Adrenal gland (tissue), 12 donors: ENCODE data around the gene ADGRL1. TPM values are rescaled to one million over a fixed set of nuclear protein-coding genes. Genes with fewer than 3 reads are reported as not detected.

Experiments used
- DNase-seq, 7 donors: peaks; one replicate each; pipeline ENCODE4 v3.0.0-alpha.2; 2019 to 2020
- H3K27ac ChIP-seq, 5 donors: fragments of 200-600 bp; sonication (generic) in 4 of 5; 1 replicate in 3 of 5; 2 replicates in 2 of 5; pipeline versions ENCODE4 v1.5.1 to v1.8.0; 2016 to 2020; ENCODE audit warnings: mild to moderate bottlenecking in 1 of 5
- H3K27me3 ChIP-seq: fragments of 200-600 bp; 2 replicates; pipeline ENCODE4 v1.8.0; 2021
- H3K36me3 ChIP-seq, 2 donors: fragments of 200-600 bp; replicated peaks in 1 of 2; 1 replicate in 1 of 2; 2 replicates in 1 of 2; pipeline versions ENCODE4 v1.5.1 to v1.8.0; 2018 to 2022
- H3K4me1 ChIP-seq, 2 donors: fragments of 200-600 bp; replicated peaks in 1 of 2; 1 replicate in 1 of 2; 2 replicates in 1 of 2; pipeline versions ENCODE4 v1.5.1 to v1.8.0; 2018 to 2021
- H3K4me3 ChIP-seq, 4 donors: fragments of 200-600 bp; sonication (generic) in 3 of 4; one replicate each; pipeline ENCODE4 v1.5.1; 2016 to 2018
- H3K9me3 ChIP-seq, 3 donors: fragments of 200-600 bp; sonication (generic) in 1 of 3; replicated peaks in 1 of 3; 1 replicate in 2 of 3; 2 replicates in 1 of 3; pipeline versions ENCODE4 v1.5.1 to v1.8.0; 2016 to 2021
- CTCF ChIP-seq, 6 experiments: fragments of 450-650 bp in 4 of 6; fragments of 200-600 bp in 2 of 6; sonication (generic) in 1 of 6; IDR thresholded peaks; 1 replicate in 5 of 6; 2 replicates in 1 of 6; pipeline versions ENCODE4 v1.5.1 to v1.8.0; 2016 to 2021; ENCODE audit warnings: antibody characterized with exemption in 6 of 6, mild to moderate bottlenecking in 2 of 6, moderate library complexity in 1 of 6
- POLR2A ChIP-seq, 2 donors: fragments of 450-650 bp; IDR thresholded peaks; one replicate each; pipeline ENCODE4 v1.6.1; 2017; ENCODE audit warnings: antibody characterized with exemption in 2 of 2, mild to moderate bottlenecking in 2 of 2, moderate library complexity in 1 of 2
- WGBS, 4 donors: extraction: QIAGEN DNeasy Blood & Tissue Kit in 2 of 4; methylation state at CpG; one replicate each; pipeline versions ENCODE4 v1.1.5 to v1.1.7; 2013 to 2017; 5-methylcytosine and 5-hydroxymethylcytosine counted together
- intact Hi-C, 2 donors: fragments of 100-400 bp; cut with DNase I; formaldehyde crosslinking; loops; one replicate each; pipeline versions ENCODE4 v1.14.1 to v1.15.0; 2022 to 2023
- polyA plus RNA-seq, 3 donors: library from polyadenylated mRNA; stranded (reverse); fragments of 200-250 nt in 2 of 3; fragments of 350-450 nt in 1 of 3; fragmentation: Illumina TruSeq in 1 of 3; extraction: RNeasy Lipid Tissue Mini Kit (QIAGEN cat#74804) in 1 of 3; gene quantifications; one replicate each; pipeline ENCODE4 v1.2.3, GENCODE V29; 2013 to 2014
- total RNA-seq, 9 donors: library from RNA; depleted of rRNA in 4 of 9; stranded (reverse); fragments of >200 nt in 4 of 9; fragments of 120-200 nt in 1 of 9; fragmentation: NEBNext Ultra II Directional in 1 of 9; extraction: Animal tissue kit (Norgen Biotek cat#: 25700) in 1 of 9; gene quantifications; one replicate each; pipeline versions ENCODE4 v1.1.0 to v1.2.4, GENCODE V29; 2013 to 2023
- donor health status: healthy with polysubstance abuse.
- donor health status: Bipolar disorder and iron deficiency.
- donor health status: DM: yes; HTN: yes; CAD: no.
- donor health status: DM: no; HTN: no; CAD: no.
- donor health status: DM: no; HTN: no; CAD: no.
- donor health status: DM: yes; HTN: yes; CAD: no.

The ADGRL1 gene
- total and polyA plus RNA-seq, 12 donors = 2.2 to 25.7 (median 13.0) TPM

GRCh38 chr19:14161305-14161704 is 44.7 kb downstream of the ADGRL1 start:
- H3K36me3 ChIP-seq = peaks cover 0 to 21% of the 10 kb centered on the region in 2 donors
- intact Hi-C loops = loop anchor here in 1 of 2 donors (10.0 kb wide), 1 partner anchor 183 kb away; no protein-coding TSS in a partner anchor

GRCh38 chr19:14160017-14160703 is 45.8 kb downstream of the ADGRL1 start:
- Histone ChIP-seq H3K36me3 (peaks cover 0 to 31% of the 10 kb centered on the region in 2 donors), H3K27ac (no peak overlapping the region), H3K9me3 (no peaks in the 10 kb centered on the region), H3K4me3 (no peak overlapping the region), H3K27me3 (no peaks in the 10 kb centered on the region), H3K4me1 (no peaks in the 10 kb centered on the region)
- intact Hi-C loops = loop anchor here in 1 of 2 donors (10.0 kb wide), 1 partner anchor 185 kb away; no protein-coding TSS in a partner anchor
- WGBS, 4 donors = 86 to 94% (median 91%) methylated on average over 4 to 25 of the region's 25 CpGs
- no peak for DNase-seq
- no peak for TF ChIP-seq POLR2A (IDR thresholded peaks at IDR 0.05)
- no peak for TF ChIP-seq CTCF (IDR thresholded peaks at IDR 0.05)

More at GRCh38 chr19:14161305-14161704, 44.7 kb downstream of the ADGRL1 start:
- no peak overlapping the region for H3K27ac ChIP-seq
- DNase-seq = no peak
- no peak overlapping the region for H3K4me3 ChIP-seq
- H3K4me1 ChIP-seq = no peaks in the 10 kb centered on the region
- TF ChIP-seq POLR2A (IDR thresholded peaks at IDR 0.05) (no peak), CTCF (IDR thresholded peaks at IDR 0.05) (no peak)
- no peaks in the 10 kb centered on the region for H3K27me3 ChIP-seq
- 87 to 92% (median 89%) methylated on average over 9 to 19 of the region's 19 CpGs for WGBS, 4 donors
- H3K9me3 ChIP-seq = no peaks in the 10 kb centered on the region

GRCh38 chr19:14159059-14159458 is 46.9 kb downstream of the ADGRL1 start:
- TF ChIP-seq POLR2A (IDR thresholded peaks at IDR 0.05) = no peak
- no peak for TF ChIP-seq CTCF (IDR thresholded peaks at IDR 0.05)
- Histone ChIP-seq H3K27me3 (no peaks in the 10 kb centered on the region), H3K4me3 (no peak overlapping the region), H3K4me1 (no peaks in the 10 kb centered on the region), H3K9me3 (no peaks in the 10 kb centered on the region), H3K36me3 (peaks cover 0 to 34% of the 10 kb centered on the region in 2 donors), H3K27ac (no peak overlapping the region)
- intact Hi-C loops = loop anchor here in 1 of 2 donors (10.0 kb wide), 1 partner anchor 186 kb away; no protein-coding TSS in a partner anchor
- WGBS, 4 donors = 64 to 92% (median 79%) methylated on average over 3 to 12 of the region's 12 CpGs
- DNase-seq = no peak

GRCh38 chr19:14158276-14159023 is 47.5 kb downstream of the ADGRL1 start:
- TF ChIP-seq CTCF (IDR thresholded peaks at IDR 0.05) = no peak
- TF ChIP-seq POLR2A (IDR thresholded peaks at IDR 0.05) = no peak
- H3K36me3 ChIP-seq = peaks cover 0 to 34% of the 10 kb centered on the region in 2 donors

More at GRCh38 chr19:14158276-14159023, 47.5 kb downstream of the ADGRL1 start:
- 86 to 93% (median 91%) methylated on average over 9 to 16 of the region's 16 CpGs for WGBS, 4 donors
- no peaks in the 10 kb centered on the region for H3K9me3 ChIP-seq
- no peaks in the 10 kb centered on the region for H3K4me1 ChIP-seq
- H3K4me3 ChIP-seq = no peak overlapping the region
- no peaks in the 10 kb centered on the region for H3K27me3 ChIP-seq
- no peak for DNase-seq
- intact Hi-C loops = loop anchor here in 1 of 2 donors (10.0 kb wide), 1 partner anchor 186 kb away; no protein-coding TSS in a partner anchor
- no peak overlapping the region for H3K27ac ChIP-seq
